ENCODE data around the gene COQ2.
A peak's percentile ranks its signal among the peaks of the same experiment; 100 is the strongest.
"Not testable (repeated sequence)": the region's sequence is repeated elsewhere in the genome, so short reads cannot be mapped to it uniquely, and the experiment has no call there.

COQ2 gene

DNA sequence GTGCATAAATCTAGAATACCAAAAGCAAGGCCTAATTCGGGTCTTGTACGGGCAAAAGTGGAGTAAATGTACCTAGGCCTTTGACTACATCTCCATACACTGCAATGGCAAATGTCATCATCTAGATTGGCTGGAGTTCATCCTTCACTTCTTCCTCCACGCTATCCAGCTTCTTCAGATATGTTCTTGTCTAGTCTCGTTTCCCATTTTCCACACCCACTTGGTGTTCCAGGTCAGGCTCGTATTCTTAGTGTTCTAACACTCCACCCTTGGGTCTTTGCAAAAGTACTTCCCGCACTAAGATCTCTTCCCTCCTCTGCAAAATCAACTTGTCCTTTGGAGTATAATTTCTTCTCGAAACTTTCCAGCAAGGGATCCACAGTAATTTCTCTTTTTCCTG, 1.4 kb downstream of the COQ2 start:
- no peak for DNase-seq

DNA sequence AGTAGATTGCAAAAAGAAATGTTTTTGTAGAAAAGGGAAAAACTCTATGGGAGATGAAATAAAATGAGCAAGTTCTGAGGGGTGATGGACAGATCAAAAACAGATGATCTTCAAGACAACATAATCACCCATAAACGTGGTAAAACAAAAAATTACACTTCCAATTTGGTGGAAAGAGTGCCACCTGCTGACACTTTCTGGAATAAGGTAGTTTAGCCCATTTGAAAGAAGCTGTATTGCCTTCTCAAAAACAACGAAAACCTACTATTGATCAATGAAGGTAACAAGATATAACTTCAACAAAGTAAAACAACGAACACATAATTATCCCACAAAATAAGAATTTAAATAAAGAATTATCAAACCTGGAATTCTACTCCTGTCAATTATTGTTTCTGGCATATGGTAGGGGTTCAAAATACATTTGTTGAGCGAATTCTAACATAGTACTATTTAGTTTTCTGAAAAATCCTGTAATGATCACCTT, 2.5 kb downstream of the COQ2 start:
- DNase-seq, result no peak

DNA sequence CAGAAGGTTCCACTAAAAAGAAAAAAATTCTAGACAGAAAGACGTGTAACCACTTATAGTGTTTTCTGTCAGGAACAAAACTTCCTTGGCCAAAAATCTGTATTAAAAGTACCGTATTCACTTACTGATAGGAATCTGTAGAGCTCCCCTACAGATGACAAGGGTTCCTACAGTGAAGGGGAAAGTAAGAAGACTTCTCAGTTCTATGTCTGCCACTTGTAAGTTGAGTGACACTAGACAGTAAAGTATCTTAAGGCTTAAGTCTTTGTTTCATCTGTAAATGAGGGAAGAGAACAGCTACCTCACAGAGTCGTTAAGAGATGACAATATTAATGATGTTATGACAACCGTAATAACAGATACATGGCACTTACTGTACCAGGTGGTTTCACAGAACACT, 3.3 kb downstream of the COQ2 start:
- no peak for DNase-seq

DNA sequence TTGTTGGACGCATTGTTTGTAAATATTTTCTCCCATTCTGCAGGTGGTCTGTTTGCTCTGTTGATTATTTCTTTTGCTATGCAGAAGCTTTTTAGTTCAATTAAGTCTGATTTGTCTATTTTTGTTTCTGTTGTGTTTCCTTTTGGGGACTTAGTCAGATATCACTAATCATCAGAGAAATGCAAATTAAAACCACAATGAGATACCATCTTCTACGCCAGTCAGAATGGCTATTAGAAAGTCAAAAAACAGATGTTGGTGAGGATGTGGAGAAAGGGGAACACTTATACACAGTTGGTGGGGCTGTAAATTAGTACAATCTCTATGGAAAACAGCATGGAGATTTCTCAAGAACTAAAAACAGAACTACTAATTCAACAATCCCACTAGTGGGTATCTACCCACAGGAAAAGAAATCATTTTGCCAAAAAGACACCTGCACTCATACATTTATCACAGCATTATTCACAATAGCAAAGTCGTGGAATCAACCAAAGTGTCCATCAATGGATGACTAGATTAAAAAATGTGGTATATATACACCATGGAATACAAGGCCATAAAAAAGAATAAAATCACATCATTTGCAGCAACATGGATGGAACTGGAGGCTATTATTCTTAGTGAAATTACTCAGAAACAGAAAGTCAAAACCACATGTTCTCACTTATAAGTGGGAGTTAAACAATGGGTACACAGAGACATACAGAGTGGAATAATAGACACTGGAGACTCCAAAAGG, 8.1 kb downstream of the COQ2 start:
- DNase-seq, result no peak

DNA sequence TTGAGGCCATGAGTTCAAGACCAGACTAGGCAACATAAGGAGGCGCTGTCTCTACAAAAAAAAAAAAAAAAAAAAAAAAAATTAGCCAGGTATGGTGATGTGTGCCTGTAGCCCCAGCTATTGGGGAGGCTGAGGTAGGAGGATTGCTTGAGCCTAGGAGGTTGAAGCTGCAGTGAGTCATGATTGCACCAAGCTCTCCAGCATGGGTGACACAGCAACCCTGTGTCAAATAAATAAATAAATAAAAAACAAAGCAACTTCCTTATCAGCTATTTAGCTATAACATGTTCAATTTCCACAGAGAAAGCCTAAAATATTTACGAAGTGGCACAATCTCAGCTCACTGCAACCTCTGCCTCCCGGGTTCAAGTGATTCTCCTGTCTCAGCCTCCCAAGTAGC, 10.7 kb downstream of the COQ2 start:
- DNase-seq, result not testable (repeated sequence)

DNA sequence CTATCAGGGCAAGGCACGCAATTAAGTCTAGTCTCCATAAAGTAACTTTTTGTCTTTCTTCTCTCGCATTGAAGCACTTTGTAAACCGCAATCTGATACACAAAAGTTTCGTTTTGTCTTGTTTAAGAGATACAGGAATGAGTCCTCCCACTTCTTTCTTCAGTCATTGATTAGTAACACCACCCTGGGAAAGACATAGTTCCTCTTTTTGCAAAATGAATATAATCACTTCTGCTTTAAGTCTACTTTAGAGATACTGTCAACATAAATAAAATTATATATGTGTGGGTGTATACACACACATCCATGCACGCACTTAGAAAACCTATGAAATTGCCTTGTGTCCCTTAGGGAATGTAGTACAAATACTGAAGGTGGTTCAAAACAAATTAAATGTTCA, 11.7 kb downstream of the COQ2 start:
- DNase-seq, result no peak

DNA sequence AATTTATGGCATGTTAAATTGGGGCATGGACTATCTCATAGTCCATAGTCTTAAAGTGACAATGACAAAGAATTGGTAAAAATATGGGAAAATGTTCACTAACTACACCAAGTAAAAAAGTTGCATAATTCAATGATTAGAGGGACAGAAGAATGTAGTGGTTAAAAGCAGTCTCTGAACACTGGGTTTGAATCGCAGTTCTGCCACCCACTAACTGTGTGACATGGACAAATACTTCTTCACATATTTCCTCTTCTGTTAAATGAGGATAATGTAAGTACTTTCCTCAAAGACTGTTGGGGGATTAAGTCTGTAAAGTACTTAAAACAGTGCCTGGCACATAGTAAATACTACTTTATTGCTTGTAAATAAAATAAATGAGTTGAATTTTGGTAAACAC, 15.3 kb downstream of the COQ2 start:
- no peak for DNase-seq

DNA sequence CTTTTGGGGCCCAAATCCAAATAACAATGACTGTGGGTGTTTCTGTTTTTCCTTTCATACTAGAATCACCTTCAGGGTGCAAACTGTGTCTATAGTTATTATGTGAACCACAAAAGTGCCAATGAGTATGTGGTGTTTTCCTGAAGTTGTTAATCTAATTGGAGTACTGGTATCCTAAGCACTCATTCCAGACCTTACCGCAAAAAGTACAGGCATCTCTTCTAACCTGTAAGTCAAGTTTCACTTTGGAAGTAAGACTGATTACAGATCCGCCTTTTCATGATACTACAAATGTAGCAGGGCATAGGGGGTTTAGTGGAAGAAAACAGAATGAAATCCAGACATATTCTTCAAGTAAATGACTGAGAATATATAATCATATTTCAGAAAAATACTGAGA, 16.1 kb downstream of the COQ2 start:
- no peak for DNase-seq

DNA sequence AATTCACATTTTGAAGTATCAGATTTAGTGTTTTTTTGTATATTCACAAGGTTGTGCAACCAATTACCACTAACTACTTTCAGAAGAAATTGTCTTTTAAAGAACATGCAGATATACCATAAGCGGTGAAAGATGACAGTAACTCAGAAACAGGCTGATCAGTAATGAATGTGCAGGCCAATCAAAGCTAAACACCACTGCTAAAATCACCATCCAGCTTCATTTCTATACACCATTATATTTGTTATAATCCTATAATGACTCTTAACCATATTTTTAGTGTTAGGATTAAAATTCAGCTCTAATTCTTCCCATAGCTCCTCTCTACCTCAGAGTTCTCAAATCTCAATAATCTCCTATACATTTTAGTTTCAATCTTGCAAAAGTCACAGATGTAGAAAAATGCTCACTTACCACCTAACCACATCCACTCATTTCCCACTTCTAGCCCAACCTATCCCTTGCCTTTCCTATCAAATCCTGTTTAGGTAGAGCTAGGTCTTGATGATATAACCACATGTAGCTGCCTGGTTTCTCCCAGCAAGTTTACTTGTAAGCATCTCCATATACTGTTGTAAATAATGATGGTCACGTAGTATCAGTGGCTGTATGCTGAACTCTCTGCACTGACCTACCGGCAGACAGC, 16.6 kb downstream of the COQ2 start:
- DNase-seq, result no peak

DNA sequence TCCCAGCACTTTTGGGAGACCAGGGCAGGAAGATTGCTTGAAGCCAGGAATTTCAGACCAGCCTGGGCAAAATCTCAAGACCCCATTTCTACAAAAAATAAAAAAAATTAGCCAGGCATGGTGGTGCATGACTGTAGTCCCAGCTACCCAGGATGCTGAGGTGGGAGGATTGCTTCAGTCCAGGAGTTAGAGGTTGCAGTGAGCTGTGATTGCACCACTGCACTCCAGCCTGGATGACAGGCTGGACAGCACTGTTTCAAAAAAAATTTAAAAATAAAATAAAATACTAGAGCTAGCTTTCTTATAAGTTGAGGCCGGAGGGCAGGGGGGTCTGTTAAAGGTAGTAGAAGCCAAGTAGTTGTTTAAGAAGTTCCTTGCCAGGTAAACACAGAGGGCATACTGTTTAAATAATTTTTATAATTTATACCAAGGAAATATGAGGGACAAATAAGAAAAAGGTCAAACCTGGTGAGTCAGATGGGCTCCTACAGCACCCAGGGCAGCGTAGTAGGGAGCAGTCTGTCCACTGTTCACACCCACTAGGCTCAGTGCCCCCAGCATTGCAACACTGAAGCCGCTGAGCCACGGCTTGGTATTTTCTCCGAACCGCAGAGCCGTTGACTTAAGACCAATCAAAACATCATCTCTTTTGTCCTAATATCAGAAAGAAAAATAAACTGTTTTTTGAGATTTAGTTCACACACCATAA, 17.3 kb downstream of the COQ2 start:
- no peak for DNase-seq

DNA sequence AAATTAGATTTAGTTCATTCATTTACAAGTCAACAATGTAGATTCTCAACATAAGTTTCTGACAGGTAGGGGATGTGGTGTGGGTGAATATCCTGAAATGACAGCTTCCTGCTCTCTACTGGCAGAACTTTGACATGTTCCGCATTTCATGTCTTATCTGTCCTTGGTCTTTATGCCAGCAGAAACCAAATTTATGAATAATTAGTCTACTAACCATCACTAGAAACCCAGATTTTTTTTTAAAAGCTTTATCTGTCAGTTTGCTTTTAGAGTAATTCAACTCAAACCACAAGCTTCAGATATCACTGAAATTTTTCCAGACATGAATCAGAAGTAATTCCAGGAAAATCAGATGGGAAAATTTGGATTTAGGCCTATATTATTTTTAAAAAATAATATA, 17.9 kb downstream of the COQ2 start:
- no peak for DNase-seq

DNA sequence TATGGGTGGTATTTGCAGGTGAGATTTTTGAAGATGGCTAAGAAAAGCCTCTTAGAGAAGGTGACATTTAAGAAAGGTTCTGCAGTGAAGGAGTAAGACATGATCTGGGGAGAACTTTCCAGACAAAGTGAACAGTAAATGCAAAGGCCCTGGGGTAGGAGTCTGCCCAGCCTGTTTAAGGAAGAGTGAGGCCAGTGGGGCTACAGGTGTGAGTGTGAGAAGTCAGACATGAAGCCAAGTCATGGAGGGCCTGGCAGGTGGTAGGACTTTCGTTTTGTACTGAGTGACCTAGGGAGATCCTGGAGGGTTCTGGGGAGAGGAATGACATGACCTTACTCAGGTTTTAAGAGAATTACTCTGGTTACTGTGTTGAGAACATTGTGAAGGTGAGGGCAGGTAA, 21.5 kb downstream of the COQ2 start:
- DNase-seq, result no peak

DNA sequence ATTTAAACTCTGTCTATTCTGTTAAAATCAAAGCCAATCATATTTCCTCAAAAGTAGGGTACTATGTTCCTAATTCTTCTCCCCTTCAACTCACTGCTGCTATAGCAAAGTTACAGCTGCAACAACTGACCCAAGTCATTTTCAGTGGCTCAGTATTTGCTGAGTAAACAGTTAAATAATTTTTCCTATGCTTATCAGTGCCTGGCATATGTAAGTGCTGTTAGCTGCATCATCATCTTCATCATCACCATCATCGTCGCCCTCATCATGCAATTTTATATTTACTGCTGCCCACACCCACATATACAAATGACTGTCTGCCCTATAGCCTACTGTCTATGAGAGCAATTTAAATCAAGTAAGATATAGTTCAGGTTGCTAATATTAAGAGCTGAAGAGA, 21.9 kb downstream of the COQ2 start:
- no peak for DNase-seq

DNA sequence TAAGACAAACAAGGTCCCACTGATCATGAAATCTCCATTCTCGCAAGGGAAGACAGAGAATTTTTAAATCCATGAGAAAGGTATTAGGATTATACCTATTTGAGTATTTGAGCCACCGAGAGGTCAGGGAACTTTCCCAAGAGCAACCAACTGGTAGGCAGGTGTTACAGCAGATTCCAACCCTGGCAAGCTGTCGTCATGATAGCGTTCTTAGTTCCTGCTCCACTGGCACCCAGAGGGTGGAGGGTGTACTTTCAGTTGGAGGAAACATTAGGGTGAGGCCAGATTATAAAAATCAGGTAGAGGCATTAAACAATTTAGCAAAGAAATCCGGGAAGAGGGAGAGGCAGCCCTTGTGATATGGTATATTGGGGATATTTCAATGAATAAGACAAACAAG, 23.3 kb downstream of the COQ2 start:
- DNase-seq, result no peak

DNA sequence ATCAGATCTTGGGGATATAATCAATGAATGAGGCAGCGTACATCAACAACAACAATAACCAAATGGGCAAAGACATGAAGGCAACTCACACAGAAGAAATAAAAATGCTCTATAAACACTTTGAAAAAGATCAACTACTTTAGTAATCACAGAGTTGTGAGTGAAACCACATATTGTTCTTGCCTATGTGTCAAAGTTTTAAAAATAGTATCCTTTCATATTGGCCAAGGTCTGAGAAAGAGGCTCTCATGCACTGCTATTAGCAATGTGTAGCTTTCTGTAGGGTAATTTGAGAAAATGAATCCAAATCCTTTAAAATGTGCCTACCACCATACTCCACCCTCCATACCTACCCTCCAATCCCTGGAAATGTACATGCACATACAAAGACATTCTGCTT, 25.0 kb downstream of the COQ2 start:
- no peak for DNase-seq

DNA sequence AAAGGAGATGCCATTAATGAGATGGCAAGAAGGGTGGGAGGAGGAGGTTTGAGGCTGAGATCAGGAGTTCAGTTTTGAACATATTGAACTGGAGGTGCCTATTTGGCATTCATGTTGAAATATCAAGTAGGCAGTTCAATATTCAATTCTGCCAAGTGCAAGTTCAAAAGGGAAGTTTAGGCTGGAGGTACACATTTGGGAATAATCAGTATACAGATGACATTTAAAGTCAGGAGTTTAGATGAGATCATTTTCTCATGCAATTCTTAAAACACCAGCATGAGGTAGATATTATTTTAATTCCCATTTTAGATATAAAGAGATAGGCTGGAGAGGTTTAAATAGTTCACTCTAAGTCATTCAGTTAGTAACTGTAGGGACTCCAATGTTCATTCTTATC, 26.1 kb downstream of the COQ2 start:
- DNase-seq, result no peak

DNA sequence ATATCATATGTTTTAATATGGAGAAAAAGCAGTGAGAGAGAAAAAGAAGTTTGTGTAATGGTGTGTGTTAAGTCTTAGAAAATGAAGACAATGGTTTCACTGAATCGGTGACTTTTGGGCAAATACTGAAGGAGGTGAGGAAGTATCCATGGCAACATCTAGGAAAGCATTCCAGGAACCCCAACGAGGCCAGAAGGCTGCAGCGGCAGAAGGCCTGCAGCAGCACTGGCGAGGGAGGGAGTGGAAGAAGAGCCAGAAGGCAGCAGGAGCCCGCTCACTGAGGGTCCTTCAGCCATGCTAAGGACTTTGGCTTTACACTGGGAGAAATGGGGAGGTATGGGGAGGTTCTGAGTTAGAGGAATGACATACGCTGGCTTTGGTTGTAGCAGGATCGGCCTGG, 26.8 kb downstream of the COQ2 start:
- DNase-seq, result no peak

DNA sequence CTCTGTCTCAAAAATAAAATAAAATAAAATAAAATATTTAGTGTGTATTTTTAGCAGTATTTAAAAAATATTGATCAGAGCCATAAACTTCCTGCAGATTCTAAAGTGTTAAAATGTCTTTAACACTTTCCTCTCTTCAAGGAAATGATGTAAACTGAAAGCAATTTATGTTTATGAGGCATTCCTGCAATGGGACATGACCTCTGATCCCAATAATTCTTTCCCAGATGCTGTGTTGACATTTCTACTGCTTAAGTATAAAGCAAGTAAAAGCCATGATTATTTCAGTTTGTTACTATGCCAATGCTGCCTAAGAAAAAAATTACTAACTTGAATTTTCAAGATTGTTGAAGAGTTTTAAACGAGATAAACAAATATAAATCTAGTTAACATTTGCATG, 29.0 kb downstream of the COQ2 start:
- DNase-seq, result no peak

DNA sequence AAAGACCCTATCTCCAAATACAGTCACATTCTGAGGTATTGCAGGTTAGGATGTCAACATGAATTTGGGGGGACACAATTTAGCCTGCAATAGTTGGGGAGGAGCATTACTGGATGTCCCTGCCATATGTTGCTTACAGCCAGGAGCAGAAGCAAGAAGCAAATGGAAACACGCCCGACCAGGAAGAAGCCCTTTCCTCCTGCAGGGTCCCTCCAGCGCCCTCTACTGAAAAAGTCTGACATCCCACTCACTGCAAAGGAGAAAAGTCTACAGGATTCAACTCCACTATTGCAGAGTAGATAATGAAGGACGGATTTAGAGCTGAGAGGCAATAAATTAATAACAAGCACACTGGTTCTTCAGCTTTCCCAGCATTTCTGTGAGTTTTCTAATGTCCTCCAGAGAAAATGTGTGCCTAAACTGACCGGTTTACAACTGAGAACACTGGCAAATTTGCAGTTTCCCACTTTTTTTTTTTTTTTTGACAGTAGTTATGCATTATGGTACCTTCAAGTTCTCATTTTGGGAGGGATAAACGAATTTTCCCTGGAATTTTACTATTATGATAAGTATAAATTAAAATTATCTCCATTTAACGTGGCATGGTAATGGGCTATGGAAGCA, 31.7 kb downstream of the COQ2 start:
- peak; percentile 22 for DNase-seq

DNA sequence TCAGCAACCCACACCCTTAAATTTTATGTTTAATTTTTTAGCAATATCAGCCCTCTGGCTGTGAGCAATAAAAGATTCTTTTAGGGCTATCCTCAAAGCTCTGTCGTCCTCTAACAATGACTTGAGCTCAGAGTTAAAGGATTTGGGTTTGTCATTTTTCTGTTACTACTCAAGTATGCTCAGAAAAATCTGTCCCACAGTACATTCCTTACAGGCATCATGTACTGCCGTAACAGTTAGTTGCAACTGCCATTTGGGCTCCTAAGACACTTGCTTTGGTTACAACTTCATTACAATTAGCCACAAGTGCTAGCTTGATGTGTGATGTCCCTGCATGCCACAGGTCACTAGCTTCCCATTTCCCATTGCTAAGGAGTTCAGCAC, 33.2 kb downstream of the COQ2 start:
- DNase-seq, result no peak

DNA sequence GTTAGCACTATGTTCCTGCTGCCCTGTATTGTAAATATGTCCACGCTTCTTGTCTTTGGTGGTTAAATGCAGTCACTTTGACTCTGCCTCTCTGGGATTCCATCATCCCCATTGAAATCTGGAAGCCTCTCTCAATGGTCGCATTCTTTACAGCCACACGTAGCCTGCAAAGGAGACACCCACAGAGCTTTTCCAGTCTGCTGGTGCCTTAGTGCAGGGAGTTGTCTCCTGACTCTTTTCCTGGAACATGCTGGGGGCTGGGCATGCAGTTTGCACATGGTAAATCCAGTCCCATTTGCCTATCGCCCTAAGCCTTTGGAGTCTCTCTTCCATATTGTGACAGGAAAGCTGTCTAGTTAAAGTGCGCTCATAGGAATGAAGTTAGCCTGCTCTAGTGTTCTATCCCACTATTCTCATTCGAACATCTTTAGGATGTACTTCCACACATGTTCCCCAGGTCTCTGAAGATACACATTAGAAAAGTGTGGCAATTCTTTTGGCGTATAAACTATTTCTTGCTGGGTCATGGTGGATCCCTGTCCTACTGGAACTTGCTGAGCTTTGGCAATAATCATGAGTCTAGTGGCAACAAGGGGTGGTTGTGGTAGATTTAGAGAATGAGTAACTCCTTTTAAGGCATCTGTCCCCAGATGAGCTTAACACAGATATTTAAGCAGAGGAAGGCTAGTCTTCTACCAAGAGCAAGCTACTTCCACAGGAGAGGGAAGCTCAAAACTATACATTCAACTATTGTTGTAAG, 33.7 kb downstream of the COQ2 start:
- DNase-seq, result no peak

DNA sequence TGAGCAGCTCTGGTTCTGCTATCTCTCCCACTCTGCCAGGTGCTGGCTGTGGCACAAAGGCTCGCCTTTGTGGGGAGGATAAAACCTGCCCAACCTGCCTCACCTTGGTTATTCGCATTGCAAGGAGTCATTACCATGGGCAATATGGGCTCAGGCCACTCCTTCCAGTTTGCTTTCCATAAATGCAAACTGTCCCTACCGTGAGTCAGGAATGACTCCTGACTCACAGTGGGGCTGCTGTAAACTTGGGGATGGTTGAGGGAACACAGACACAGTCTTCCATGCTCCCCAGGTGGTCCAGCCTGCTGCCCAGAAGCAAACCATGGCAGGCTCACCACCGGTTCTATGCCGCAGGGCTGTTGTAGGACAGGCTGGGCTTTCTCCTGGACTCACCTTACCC, 36.1 kb downstream of the COQ2 start:
- no peak for DNase-seq

Data from NCI-H1436 treated with DMSO at 0.1 percent for 48 hours (cell line).